Upper lobe of left lung (tissue), 4 donors: ENCODE results near the gene XCL1.

Experiments used
- CTCF ChIP-seq, 6 experiments: fragments of 450-650 bp in 4 of 6; fragments of 200-600 bp in 2 of 6; sonication (generic) in 2 of 6; IDR thresholded peaks; one replicate each; pipeline ENCODE4 v1.5.1; 2016 to 2019; ENCODE audit warnings: antibody characterized with exemption in 6 of 6
- EP300 ChIP-seq, 4 donors: sonication (generic); formaldehyde crosslinking; IDR thresholded peaks; one replicate each; pipeline ENCODE4 v1.5.1; 2017; ENCODE audit warnings: antibody characterized with exemption in 4 of 4, control low read depth in 2 of 4
- POLR2A ChIP-seq, 4 donors: fragments of 450-650 bp; IDR thresholded peaks; one replicate each; pipeline ENCODE4 v1.5.1; 2016 to 2017; ENCODE audit warnings: antibody characterized with exemption in 4 of 4, mild to moderate bottlenecking in 2 of 4
- POLR2AphosphoS5 ChIP-seq, 2 donors: sonication (generic); formaldehyde crosslinking; IDR thresholded peaks; one replicate each; pipeline ENCODE4 v1.5.1; 2017; ENCODE audit warnings: antibody characterized with exemption in 2 of 2

GRCh38 chr1:168535536-168535935, 40.9 kb upstream of the XCL1 start:
- TF ChIP-seq POLR2A (IDR thresholded peaks at IDR 0.05) (no peak), CTCF (IDR thresholded peaks at IDR 0.05) (no peak), POLR2AphosphoS5 (IDR thresholded peaks at IDR 0.05) (no peak), EP300 (IDR thresholded peaks at IDR 0.05) (no peak)
